Astrocyte of the hippocampus (primary cell): ENCODE data around the gene TTC39C.

ENCODE experiments used
- DNase-seq: peaks from one replicate; pipeline ENCODE4 v3.0.0; 2011; ENCODE audit warnings: low read depth, low spot score

TTC39C gene

GRCh38 chr18:24083550-24083949 is 69.0 kb downstream of the TTC39C start:
- DNase-seq, result no peak

GRCh38 chr18:24086082-24086481 is 71.5 kb downstream of the TTC39C start:
- no peak for DNase-seq

GRCh38 chr18:24089076-24089475 is 74.5 kb downstream of the TTC39C start:
- DNase-seq, result no peak

GRCh38 chr18:24089515-24090337 is 75.2 kb downstream of the TTC39C start:
- no peak for DNase-seq

GRCh38 chr18:24090876-24091275 is 76.3 kb downstream of the TTC39C start:
- no peak for DNase-seq

- no peak for DNase-seq
Measured at GRCh38 chr18:24094561-24094960, 80.0 kb downstream of the TTC39C start.

- DNase-seq, result no peak
Measured at GRCh38 chr18:24095976-24096375, 81.4 kb downstream of the TTC39C start.

- DNase-seq, result no peak
Measured at GRCh38 chr18:24103320-24104021, 88.9 kb downstream of the TTC39C start.

- no peak for DNase-seq
Measured at GRCh38 chr18:24104486-24104885, 89.9 kb downstream of the TTC39C start.

GRCh38 chr18:24108641-24109040 is 94.1 kb downstream of the TTC39C start:
- DNase-seq, result no peak

GRCh38 chr18:24111936-24112335 is 97.4 kb downstream of the TTC39C start:
- no peak for DNase-seq

GRCh38 chr18:24112464-24112863 is 97.9 kb downstream of the TTC39C start:
- no peak for DNase-seq

GRCh38 chr18:24112874-24113615 is 98.5 kb downstream of the TTC39C start:
- peak; percentile 49 for DNase-seq

- no peak for DNase-seq
Measured at GRCh38 chr18:24114924-24115549, 100.5 kb downstream of the TTC39C start.

GRCh38 chr18:24115628-24116027 is 101.1 kb downstream of the TTC39C start:
- DNase-seq, result no peak

- DNase-seq, result peak; percentile 86
Measured at GRCh38 chr18:24118750-24119577, 104.4 kb downstream of the TTC39C start.

GRCh38 chr18:24120676-24121075 is 106.1 kb downstream of the TTC39C start:
- no peak for DNase-seq

GRCh38 chr18:24121625-24122024 is 107.1 kb downstream of the TTC39C start:
- DNase-seq, result no peak

GRCh38 chr18:24126155-24126961 is 111.8 kb downstream of the TTC39C start:
- DNase-seq, result no peak

GRCh38 chr18:24127735-24128134 is 113.2 kb downstream of the TTC39C start:
- no peak for DNase-seq
